Left lung (tissue), 14 donors: ENCODE data around the gene EDN3. TPM values are rescaled to one million over a fixed set of nuclear protein-coding genes. Genes with fewer than 3 reads are reported as not detected.

ENCODE experiments used
- ATAC-seq: fragments of 200-7000 bp; cut with Tn5 transposase; one replicate; pipeline ENCODE4 v1.9.1; 2020; ENCODE audit warnings: moderate library complexity
- DNase-seq, 4 donors: peaks; one replicate each; pipeline ENCODE4 v3.0.0-alpha.2; 2013 to 2020
- H3K27ac ChIP-seq, 2 donors: fragments of 200-600 bp; sonication (generic) in 1 of 2; one replicate each; pipeline versions ENCODE4 v1.5.0 to v1.8.0; 2020 to 2021
- H3K27me3 ChIP-seq, 2 donors: fragments of 200-600 bp; sonication (generic) in 1 of 2; one replicate each; pipeline versions ENCODE4 v1.5.0 to v1.8.0; 2020 to 2021
- H3K36me3 ChIP-seq, 2 donors: fragments of 200-600 bp; sonication (generic) in 1 of 2; one replicate each; pipeline versions ENCODE4 v1.5.0 to v1.8.0; 2020 to 2021
- H3K4me1 ChIP-seq, 2 donors: fragments of 200-600 bp; one replicate each; pipeline ENCODE4 v1.8.0; 2021
- H3K4me3 ChIP-seq, 2 donors: fragments of 200-600 bp; sonication (generic) in 1 of 2; one replicate each; pipeline versions ENCODE4 v1.5.0 to v1.8.0; 2020 to 2021; ENCODE audit warnings: mild to moderate bottlenecking in 1 of 2
- H3K9me3 ChIP-seq, 2 donors: fragments of 200-600 bp; sonication (generic) in 1 of 2; one replicate each; pipeline versions ENCODE4 v1.5.0 to v1.8.0; 2020 to 2021
- CTCF ChIP-seq, 2 donors: fragments of 200-600 bp; sonication (generic) in 1 of 2; IDR thresholded peaks; one replicate each; pipeline versions ENCODE4 v1.5.0 to v1.8.0; 2021; ENCODE audit warnings: antibody characterized with exemption in 2 of 2
- intact Hi-C, 2 donors: fragments of 100-400 bp; cut with DNase I; formaldehyde crosslinking; loops; one replicate each; pipeline versions ENCODE4 v1.11.2 to v1.14.2; 2022
- long read RNA-seq, 12 donors: library from polyadenylated mRNA in 2 of 12; unstranded in 2 of 12; transcript quantifications; one replicate each; pipeline ENCODE4 v2.0.0 and lab custom pipeline, GENCODE V29; 2019 to 2026
- polyA plus RNA-seq, 6 donors: library from polyadenylated mRNA; unstranded; fragments of 120-200 nt; gene quantifications; one replicate each; pipeline ENCODE4 v1.2.1, GENCODE V29; 2013; ENCODE audit not compliant: insufficient read length in 6 of 6
- total RNA-seq, 2 donors: library from RNA; stranded (reverse); fragmentation: NEBNext Ultra II Directional; extraction: Animal tissue kit (Norgen Biotek cat#: 25700); gene quantifications; one replicate each; pipeline ENCODE4 v1.2.1, GENCODE V29; 2021
- donor health status: DM: no; HTN: yes; CAD: no.
- donor health status: DM: no; HTN: no; CAD: no.

EDN3 gene
- total RNA-seq (not detected), polyA plus RNA-seq (10 to 100 TPM in 5 of 6 donors, 1 to 10 TPM in 1; 8.2 to 27.0 (median 19.1) TPM)
- long read RNA-seq, donor 1, transcript EDN3-202 (5 exons, 2,636 nt): major isoform, 5 of 17 reads
- long read RNA-seq, donor 1, partial matches to known transcripts: 8 of 17 reads
- long read RNA-seq, donor 1, other reads (novel, unspliced or antisense): 0 of 17 reads
- long read RNA-seq, donor 2, partial matches to known transcripts: 0 of 11 reads
- long read RNA-seq, donor 2, other reads (novel, unspliced or antisense): 0 of 11 reads
- long read RNA-seq, donor 3, partial matches to known transcripts: 0 of 3 reads
- long read RNA-seq, donor 3, other reads (novel, unspliced or antisense): 0 of 3 reads
- long read RNA-seq, donor 4: 0 reads
- long read RNA-seq, donor 5, transcript EDN3-202 (5 exons, 2,636 nt): major isoform, 7 of 14 reads
- long read RNA-seq, donor 5, partial matches to known transcripts: 0 of 14 reads
- long read RNA-seq, donor 5, other reads (novel, unspliced or antisense): 0 of 14 reads
- long read RNA-seq, donor 6, partial matches to known transcripts: 0 of 14 reads
- long read RNA-seq, donor 6, other reads (novel, unspliced or antisense): 0 of 14 reads
- long read RNA-seq, donor 7, partial matches to known transcripts: 0 of 4 reads
- long read RNA-seq, donor 7, other reads (novel, unspliced or antisense): 0 of 4 reads
- long read RNA-seq, donor 8, partial matches to known transcripts: 0 of 3 reads
- long read RNA-seq, donor 8, other reads (novel, unspliced or antisense): 0 of 3 reads
- long read RNA-seq, donor 9: 0 reads
- long read RNA-seq, donor 10: 0 reads
- long read RNA-seq, donor 11, partial matches to known transcripts: 0 of 4 reads
- long read RNA-seq, donor 11, other reads (novel, unspliced or antisense): 0 of 4 reads
- long read RNA-seq, donor 12, partial matches to known transcripts: 23 of 26 reads
- long read RNA-seq, donor 12, other reads (novel, unspliced or antisense): 0 of 26 reads

DNA sequence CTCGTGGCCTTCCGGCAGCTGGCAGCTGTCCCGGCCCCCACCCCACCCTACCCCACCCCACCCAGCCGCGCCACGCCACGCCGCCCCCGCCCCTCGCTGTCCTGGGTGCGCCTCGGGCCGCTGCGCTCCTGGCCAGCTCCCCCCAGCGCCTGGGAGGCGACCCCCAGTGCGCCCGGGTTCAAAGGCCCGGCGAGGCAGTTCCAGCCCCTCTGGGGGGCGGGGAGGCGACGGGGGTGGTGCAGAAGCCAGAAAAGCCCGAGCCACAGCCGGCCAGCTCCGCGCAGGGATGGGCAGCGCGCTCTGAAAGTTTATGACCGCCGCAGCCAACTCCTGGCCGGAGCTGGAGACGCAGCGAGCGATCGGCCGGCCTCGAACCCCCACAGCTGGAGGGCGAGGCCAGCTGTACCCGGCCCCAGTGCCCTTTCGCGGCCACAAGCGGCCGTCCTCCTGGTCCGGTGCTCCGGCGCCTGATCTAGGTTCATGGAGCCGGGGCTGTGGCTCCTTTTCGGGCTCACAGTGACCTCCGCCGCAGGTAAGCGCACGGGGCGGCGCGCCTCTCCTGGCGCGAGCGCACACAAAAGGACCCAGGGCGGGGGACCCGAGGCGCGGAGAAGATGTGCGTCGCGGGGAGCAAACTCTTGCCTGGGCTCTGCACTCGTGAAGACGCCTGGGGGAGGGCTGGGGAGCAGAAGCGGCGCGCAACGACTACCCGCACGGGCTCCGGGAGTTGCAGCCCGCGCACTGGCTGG lies at the start of gene EDN3:
Gene EDN3 (plus strand): TSS at position 279 of the 749 bp plus-strand sequence. CDS start 202 bp downstream, at position 481.
- Histone ChIP-seq H3K9me3 (no peaks in the 10 kb centered on the region), H3K36me3 (no peaks in the 10 kb centered on the region), H3K4me3 (no peak within 1 kb of the TSS), H3K27ac (no peak within 1 kb of the TSS), H3K27me3 (peaks cover 24 to 89% of the 10 kb centered on the region in 2 donors), H3K4me1 (peaks cover 0 to 8% of the 10 kb centered on the region in 2 donors)
- intact Hi-C loops: no loop called here
- TF ChIP-seq CTCF (IDR thresholded peaks at IDR 0.05): no peak
- no peak for DNase-seq
- no peak for ATAC-seq

DNA sequence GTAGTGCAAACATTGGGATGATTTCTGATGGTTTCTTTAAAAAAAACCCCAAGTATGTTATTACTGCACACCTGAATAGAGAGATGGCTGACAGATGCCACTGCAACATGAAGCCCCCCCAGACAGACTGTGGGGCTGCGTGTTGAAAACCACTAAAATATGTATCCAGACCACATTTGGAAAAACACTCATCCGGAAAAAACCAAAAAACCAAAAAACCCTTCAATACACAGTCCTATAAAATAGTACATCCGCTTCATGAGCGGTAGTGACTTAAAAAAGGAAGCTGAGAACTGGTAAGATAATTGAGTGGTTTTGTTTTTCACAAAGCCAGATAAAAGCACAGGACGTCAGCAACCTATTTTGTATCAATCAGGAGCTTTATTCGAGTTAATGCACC lies 47.1 kb upstream of the EDN3 start:
- H3K4me3 ChIP-seq: no peak overlapping the region
- no peak for ATAC-seq

GRCh38 chr20:59253779-59254319 lies 46.6 kb upstream of the EDN3 start:
- Histone ChIP-seq H3K36me3 (no peaks in the 10 kb centered on the region), H3K27ac (no peak overlapping the region), H3K27me3 (peaks cover 0 to 22% of the 10 kb centered on the region in 2 donors), H3K4me3 (no peak overlapping the region), H3K4me1 (peaks cover 0 to 5% of the 10 kb centered on the region in 2 donors), H3K9me3 (no peaks in the 10 kb centered on the region)
- intact Hi-C loops: no loop called here
- TF ChIP-seq CTCF (IDR thresholded peaks at IDR 0.05): no peak
- DNase-seq (no peak), ATAC-seq (no peak)

More for the DNA sequence above, 47.1 kb upstream of the EDN3 start:
- Histone ChIP-seq H3K36me3 (no peaks in the 10 kb centered on the region), H3K9me3 (no peaks in the 10 kb centered on the region), H3K4me1 (peaks cover 0 to 3% of the 10 kb centered on the region in 2 donors), H3K27ac (no peak overlapping the region), H3K27me3 (peaks cover 0 to 22% of the 10 kb centered on the region in 2 donors)
- intact Hi-C loops: no loop called here
- no peak for TF ChIP-seq CTCF (IDR thresholded peaks at IDR 0.05)
- DNase-seq: no peak

- Histone ChIP-seq H3K4me3 (no peak overlapping the region), H3K4me1 (peaks cover 0 to 5% of the 10 kb centered on the region in 2 donors), H3K9me3 (no peaks in the 10 kb centered on the region), H3K27ac (no peak overlapping the region), H3K27me3 (peaks cover 0 to 27% of the 10 kb centered on the region in 2 donors), H3K36me3 (no peaks in the 10 kb centered on the region)
- ATAC-seq (no peak), DNase-seq (no peak)
- intact Hi-C loops: no loop called here
- TF ChIP-seq CTCF (IDR thresholded peaks at IDR 0.05): no peak
These were observed 45.2 kb upstream of the EDN3 start for GRCh38 chr20:59255256-59255655.
